Measurements from ENCODE around the gene MUSK.

The MUSK gene

DNA sequence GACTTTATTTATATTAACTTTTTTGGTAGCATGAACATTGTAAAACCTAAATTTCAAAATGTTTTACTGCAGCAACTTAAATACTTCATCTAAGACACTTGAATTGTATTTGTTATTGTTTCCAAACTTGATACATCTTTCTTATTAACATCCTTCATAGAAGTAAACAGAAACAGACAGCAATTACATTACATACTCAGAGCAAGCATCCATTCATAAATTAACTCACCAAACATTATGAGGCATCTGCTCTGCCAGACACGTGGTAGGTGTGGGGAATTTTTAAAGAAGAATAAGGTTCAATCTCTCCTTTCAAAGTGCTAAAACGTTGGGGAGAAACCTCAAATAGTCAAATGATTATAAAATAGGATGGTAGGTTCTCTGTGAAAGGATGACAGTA, 130.8 kb downstream of the MUSK start:
- no peak for DNase-seq (ENCODE audit: insufficient read length)
- no peak for TF ChIP-seq POLR2A (IDR thresholded peaks at IDR 0.05; ENCODE audit: low read depth, low read length)
- TF ChIP-seq POLR2AphosphoS5 (IDR thresholded peaks at IDR 0.05; ENCODE audit: low read depth, low read length): no peak
- TF ChIP-seq TAF1 (IDR thresholded peaks at IDR 0.05; ENCODE audit: borderline replicate concordance, low read depth, low read length): no peak
- FAIRE-seq: no peak

- FAIRE-seq (no peak), DNase-seq (ENCODE audit: insufficient read length) (no peak)
- TF ChIP-seq POLR2AphosphoS5 (IDR thresholded peaks at IDR 0.05; ENCODE audit: low read depth, low read length) (no peak), TAF1 (IDR thresholded peaks at IDR 0.05; ENCODE audit: borderline replicate concordance, low read depth, low read length) (no peak), POLR2A (IDR thresholded peaks at IDR 0.05; ENCODE audit: low read depth, low read length) (no peak)
These were observed 132.8 kb downstream of the MUSK start for GRCh38 chr9:110801426-110801825.

GRCh38 chr9:110802416-110803035, 133.9 kb downstream of the MUSK start:
- FAIRE-seq (peak; percentile 46), DNase-seq (ENCODE audit: insufficient read length) (no peak)
- TF ChIP-seq POLR2A (IDR thresholded peaks at IDR 0.05; ENCODE audit: low read depth, low read length) (no peak), POLR2AphosphoS5 (IDR thresholded peaks at IDR 0.05; ENCODE audit: low read depth, low read length) (no peak), TAF1 (IDR thresholded peaks at IDR 0.05; ENCODE audit: borderline replicate concordance, low read depth, low read length) (no peak)

DNA sequence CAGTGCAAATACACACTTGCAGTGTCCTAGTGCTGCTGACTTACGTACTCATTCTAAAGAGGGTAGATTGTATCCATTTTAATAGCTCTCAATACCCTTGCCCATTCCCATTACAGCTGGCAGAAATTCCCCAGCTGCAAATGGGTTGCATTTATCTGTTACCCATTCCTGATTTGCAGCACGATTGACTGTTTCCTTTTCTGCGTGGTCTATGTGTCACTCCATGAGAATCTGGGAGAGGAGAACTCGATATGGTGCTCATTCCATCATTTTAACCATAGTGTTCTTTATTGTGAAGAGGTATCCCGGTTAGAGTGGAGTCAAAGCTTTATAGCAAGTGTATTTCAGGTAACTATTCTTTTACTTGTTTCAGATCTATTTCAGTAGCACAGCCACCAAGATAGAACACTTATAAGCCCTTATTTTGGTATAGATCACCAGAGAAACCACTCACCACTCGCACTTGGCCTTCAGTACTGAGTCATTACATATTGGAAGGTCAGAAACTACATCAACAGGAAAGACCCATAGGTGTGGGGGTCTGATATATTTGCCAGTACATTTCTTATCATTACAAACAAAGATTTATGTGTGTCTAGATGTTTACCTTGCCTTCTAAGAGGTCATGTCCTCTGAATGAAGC, 139.5 kb downstream of the MUSK start:
- DNase-seq (ENCODE audit: insufficient read length) (no peak), FAIRE-seq (peak; percentile 67)
- TF ChIP-seq POLR2A (IDR thresholded peaks at IDR 0.05; ENCODE audit: low read depth, low read length) (no peak), POLR2AphosphoS5 (IDR thresholded peaks at IDR 0.05; ENCODE audit: low read depth, low read length) (no peak), TAF1 (IDR thresholded peaks at IDR 0.05; ENCODE audit: borderline replicate concordance, low read depth, low read length) (no peak)

DNA sequence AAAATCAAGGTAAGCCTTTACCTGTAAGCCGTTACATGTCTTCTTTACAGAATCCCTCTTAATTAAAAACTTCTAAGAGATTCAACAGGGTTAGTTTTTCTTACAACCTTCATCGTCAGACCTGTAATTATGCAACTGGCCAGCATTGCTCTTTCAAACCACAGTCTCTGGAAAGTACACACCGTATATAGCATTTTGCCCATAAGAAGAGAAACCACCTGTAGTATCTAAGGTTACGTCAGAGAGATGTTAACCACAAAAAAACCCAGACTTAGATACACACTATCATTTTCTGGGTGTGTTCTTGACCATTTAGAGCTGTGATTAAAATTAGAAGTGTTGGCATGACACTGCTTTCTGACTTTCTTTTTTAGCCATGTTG, 140.0 kb downstream of the MUSK start:
- FAIRE-seq (peak; percentile 89), DNase-seq (ENCODE audit: insufficient read length) (no peak)
- TF ChIP-seq POLR2AphosphoS5 (IDR thresholded peaks at IDR 0.05; ENCODE audit: low read depth, low read length) (0 out of 2 replicates have a peak, but pooled peaks have one; percentile 8), TAF1 (IDR thresholded peaks at IDR 0.05; ENCODE audit: borderline replicate concordance, low read depth, low read length) (no peak), POLR2A (IDR thresholded peaks at IDR 0.05; ENCODE audit: low read depth, low read length) (no peak)

GRCh38 chr9:110809038-110809595, 140.5 kb downstream of the MUSK start:
- TF ChIP-seq TAF1 (IDR thresholded peaks at IDR 0.05; ENCODE audit: borderline replicate concordance, low read depth, low read length) (no peak), POLR2A (IDR thresholded peaks at IDR 0.05; ENCODE audit: low read depth, low read length) (no peak), POLR2AphosphoS5 (IDR thresholded peaks at IDR 0.05; ENCODE audit: low read depth, low read length) (peak; percentile 35; the same call in 1 of the 2 replicates)
- DNase-seq (ENCODE audit: insufficient read length): no peak
- no peak for FAIRE-seq

DNA sequence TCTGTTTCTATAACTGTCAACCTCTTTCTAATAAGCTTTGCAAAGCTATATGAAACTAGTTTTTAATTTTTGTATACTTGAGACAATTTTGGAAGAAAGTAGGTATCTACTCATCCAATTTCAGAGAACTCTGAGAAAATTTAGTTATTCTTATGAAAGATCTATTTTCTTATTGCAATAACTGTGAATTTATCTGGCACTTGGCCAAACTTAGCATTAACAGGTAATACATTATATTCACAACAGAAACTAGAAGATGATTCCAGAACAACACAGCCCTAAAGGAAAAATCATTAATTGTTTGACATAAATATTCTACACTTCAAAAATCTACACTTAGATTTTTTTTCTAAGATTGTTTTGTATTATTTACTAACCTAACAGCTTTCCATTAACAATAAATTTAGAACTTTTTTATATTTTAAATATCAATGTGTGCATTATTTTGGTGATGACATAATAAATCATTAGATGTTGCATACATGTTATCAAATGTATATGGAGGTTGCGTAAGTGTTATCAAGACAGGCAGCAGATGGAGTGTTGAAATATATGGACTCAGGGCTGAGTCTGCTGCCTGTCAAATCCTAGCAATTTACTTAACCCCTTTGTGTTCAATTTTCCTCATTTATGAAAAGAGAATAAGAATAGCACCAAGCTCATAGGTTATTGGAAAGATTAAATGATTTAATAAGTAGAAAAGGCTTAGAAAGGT, 141.8 kb downstream of the MUSK start:
- no peak for FAIRE-seq
- no peak for DNase-seq (ENCODE audit: insufficient read length)
- no peak for TF ChIP-seq POLR2A (IDR thresholded peaks at IDR 0.05; ENCODE audit: low read depth, low read length)

DNA sequence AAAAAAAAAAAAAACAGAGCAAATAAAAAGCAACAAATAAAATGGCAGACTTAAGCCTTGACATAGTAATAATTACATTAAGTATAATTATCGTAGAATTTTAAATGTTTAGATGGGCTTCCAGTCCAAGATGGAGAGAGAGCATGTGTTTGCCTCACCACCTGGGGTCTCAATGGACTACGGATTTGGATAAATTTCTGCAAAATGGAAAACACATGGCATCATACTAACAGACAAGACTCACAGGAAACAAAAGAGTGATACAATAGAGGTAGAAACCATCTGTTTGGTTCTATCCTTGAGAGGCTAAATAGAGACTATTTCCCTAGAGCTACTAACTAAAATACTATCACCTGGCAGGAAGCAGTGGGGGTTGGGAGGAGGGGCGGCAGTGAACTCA, 144.3 kb downstream of the MUSK start:
- FAIRE-seq (no peak), DNase-seq (ENCODE audit: insufficient read length) (no peak)
- no peak for TF ChIP-seq POLR2AphosphoS5 (IDR thresholded peaks at IDR 0.05; ENCODE audit: low read depth, low read length)
- TF ChIP-seq TAF1 (IDR thresholded peaks at IDR 0.05; ENCODE audit: borderline replicate concordance, low read depth, low read length): no peak
- no peak for TF ChIP-seq POLR2A (IDR thresholded peaks at IDR 0.05; ENCODE audit: low read depth, low read length)

DNA sequence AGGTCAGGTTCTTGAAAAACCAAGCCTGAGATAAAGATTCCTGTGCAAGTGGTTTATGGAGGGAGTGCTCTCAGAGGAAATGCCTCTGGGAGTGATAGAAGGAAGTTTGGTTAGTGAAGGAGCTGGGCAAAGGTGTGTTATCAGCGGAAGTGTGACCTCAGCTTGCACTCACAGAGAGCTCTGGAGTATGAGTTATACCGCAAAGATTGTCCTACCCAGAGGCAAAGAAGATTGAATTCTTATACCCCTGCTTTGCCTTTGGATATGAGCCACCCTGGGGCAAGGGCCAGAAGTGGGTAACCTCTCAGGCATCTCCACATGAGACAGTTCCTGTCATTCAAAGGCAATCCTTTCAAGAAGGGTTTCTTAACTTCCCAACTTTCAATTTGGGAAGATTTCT, 145.6 kb downstream of the MUSK start:
- no peak for FAIRE-seq
- TF ChIP-seq POLR2AphosphoS5 (IDR thresholded peaks at IDR 0.05; ENCODE audit: low read depth, low read length) (no peak), TAF1 (IDR thresholded peaks at IDR 0.05; ENCODE audit: borderline replicate concordance, low read depth, low read length) (no peak), POLR2A (IDR thresholded peaks at IDR 0.05; ENCODE audit: low read depth, low read length) (no peak)

GRCh38 chr9:110815361-110815760, 146.8 kb downstream of the MUSK start:
- TF ChIP-seq POLR2A (IDR thresholded peaks at IDR 0.05; ENCODE audit: low read depth, low read length) (no peak), TAF1 (IDR thresholded peaks at IDR 0.05; ENCODE audit: borderline replicate concordance, low read depth, low read length) (no peak), POLR2AphosphoS5 (IDR thresholded peaks at IDR 0.05; ENCODE audit: low read depth, low read length) (no peak)
- DNase-seq (ENCODE audit: insufficient read length) (no peak), FAIRE-seq (no peak)

More for the DNA sequence above, 145.6 kb downstream of the MUSK start:
- no peak for DNase-seq (ENCODE audit: insufficient read length)

- DNase-seq (ENCODE audit: insufficient read length): no peak
- FAIRE-seq: peak; percentile 51
- TF ChIP-seq POLR2AphosphoS5 (IDR thresholded peaks at IDR 0.05; ENCODE audit: low read depth, low read length) (no peak), TAF1 (IDR thresholded peaks at IDR 0.05; ENCODE audit: borderline replicate concordance, low read depth, low read length) (no peak), POLR2A (IDR thresholded peaks at IDR 0.05; ENCODE audit: low read depth, low read length) (no peak)
These were observed 151.8 kb downstream of the MUSK start for GRCh38 chr9:110820381-110820780.

Measured in GM12892 (cell line).